GM12872 (cell line): Measurements from ENCODE around the gene TUBA3C.

Source experiments
- TF ChIP-seq, protein P1 (sequence below): IDR thresholded peaks from 3 replicates; pipeline ENCODE4 v1.5.1; 2011; ENCODE audit warnings: low read depth, mild to moderate bottlenecking, low read length, moderate library complexity; ENCODE audit not compliant: insufficient read depth

TUBA3C gene

DNA sequence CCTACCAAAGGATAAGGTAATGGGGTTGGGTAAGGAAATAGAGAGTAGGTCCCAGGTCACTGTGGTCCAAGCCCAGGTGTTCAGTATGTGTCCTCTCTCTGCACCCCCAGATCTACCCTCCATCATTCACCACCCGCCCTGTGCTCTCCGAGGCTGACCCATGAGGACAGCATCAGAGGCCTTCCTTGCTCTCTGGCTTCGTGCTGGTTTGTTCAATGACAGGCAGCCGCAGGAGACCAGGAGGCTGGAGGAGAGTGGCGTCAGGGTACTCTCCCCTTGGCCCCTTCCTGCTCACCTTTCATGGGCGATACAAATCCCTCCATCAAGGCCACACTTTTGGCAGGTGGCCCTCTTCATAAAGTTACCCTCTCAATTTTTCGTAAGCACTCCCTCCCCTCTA is 1.7 kb downstream of the TUBA3C start:
- TF ChIP-seq, protein P1, sequence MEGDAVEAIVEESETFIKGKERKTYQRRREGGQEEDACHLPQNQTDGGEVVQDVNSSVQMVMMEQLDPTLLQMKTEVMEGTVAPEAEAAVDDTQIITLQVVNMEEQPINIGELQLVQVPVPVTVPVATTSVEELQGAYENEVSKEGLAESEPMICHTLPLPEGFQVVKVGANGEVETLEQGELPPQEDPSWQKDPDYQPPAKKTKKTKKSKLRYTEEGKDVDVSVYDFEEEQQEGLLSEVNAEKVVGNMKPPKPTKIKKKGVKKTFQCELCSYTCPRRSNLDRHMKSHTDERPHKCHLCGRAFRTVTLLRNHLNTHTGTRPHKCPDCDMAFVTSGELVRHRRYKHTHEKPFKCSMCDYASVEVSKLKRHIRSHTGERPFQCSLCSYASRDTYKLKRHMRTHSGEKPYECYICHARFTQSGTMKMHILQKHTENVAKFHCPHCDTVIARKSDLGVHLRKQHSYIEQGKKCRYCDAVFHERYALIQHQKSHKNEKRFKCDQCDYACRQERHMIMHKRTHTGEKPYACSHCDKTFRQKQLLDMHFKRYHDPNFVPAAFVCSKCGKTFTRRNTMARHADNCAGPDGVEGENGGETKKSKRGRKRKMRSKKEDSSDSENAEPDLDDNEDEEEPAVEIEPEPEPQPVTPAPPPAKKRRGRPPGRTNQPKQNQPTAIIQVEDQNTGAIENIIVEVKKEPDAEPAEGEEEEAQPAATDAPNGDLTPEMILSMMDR = no peak

DNA sequence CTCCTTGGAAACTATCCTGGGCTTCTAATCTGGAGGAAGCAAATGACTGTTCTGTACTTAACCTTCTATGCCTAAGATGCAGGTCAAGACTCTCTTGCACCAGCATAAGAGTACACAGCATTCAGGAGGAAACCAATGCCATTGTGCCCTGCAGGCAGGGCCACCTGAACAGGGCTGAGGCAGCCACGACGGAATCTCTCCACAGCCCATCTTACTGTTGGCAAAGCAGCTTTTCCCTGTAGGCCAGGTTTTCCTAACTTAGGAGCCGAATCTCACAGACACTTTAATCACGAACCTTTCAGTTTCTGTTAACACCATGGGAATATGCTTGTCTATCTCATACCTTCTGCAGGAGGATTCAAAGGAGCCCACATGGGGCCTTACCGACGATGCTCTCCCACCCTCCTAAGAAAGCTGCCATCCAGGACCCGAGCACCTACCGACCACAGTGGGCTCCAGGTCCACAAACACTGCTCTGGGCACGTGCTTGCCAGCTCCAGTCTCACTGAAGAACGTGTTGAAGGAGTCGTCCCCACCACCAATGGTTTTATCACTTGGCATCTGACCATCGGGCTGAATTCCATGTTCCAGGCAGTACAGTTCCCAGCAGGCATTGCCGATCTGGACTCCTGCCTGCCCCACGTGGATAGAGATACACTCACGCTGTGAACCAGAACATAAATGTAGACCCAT is 2.6 kb downstream of the TUBA3C start:
- TF ChIP-seq, protein P1 = no peak

DNA sequence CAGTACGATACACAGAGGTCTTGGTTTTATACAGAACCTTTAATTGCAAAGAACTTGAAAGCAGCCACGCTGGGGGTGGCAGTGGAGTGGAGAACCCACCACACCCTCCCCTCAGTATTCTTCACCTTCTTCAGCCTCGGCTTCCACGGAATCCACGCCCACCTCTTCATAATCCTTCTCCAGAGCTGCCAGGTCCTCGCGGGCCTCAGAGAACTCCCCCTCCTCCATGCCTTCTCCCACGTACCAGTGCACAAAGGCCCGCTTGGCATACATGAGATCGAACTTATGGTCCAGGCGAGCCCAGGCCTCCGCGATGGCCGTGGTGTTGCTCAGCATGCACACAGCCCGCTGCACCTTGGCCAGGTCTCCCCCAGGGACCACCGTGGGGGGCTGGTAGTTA is 7.9 kb downstream of the TUBA3C start:
- TF ChIP-seq, protein P1 = no peak

DNA sequence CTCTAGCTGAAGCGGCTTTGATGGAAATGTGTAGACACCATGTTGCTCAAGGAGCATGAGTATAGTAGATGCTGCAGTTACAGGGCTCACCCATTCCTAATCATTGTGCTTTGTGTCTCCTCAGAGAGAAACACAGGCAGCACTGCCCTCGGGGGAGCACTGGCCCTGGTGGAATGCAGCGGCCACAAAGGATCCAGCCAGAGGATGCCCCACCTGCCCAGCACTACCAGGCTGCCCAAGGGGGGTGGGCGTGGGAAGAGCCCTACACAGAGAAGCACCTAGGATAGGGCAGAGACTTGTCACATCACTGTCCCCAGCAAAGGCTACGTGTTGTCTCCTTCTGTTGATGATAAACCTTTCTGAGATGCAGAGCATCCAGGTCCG is 9.0 kb downstream of the TUBA3C start:
- TF ChIP-seq, protein P1 = no peak

DNA sequence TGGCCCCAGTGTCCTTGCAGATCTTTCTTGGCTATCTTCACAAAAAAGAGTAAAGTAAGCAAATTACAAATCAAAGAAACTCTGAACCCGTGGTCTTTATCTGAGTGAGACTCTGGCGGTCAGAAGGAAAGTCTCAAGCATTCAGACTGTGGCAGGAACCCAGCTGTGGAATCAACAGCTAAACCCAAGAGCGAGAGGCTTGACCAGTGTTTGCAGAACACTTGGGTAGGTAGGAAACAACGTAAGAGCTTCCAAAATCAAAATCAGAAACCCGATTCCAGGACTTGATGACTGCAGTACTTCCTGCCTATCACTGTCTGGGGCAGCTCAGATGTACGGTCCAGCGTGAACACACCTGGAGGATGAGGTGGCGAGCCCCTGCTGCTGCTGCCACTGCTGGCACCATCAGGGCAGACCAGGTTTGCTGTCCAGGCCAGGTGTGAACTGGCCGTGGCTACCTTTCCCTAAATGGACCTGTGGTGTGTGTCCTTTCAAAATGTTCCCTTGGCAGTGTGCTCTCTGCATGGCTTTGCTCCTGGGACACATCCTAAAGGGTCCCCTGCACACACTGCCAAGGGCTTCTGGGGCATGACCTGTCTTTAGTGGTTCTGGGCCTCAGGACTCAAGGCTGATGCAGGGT is 9.5 kb downstream of the TUBA3C start:
- TF ChIP-seq, protein P1 = no peak

DNA sequence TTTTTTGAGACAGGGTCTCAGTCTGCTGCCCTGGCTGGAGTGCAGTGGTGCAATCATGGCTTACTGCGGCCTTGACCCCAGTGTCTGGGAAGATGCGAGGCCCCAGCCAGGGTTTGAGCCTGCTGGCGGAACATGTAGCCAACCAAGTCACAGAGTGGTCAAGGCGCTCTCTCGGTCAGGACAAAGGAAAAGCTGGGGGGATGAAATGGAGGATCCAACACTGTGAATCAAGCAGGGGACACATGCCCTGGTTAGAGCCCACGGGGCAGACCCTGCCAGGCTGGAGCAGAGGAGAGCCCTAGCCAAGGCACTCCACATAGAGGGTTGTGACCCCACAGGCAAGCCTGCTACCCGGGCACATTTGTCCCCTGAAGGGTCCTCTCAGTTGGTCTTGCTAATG is 10.1 kb downstream of the TUBA3C start:
- TF ChIP-seq, protein P1 = no peak

DNA sequence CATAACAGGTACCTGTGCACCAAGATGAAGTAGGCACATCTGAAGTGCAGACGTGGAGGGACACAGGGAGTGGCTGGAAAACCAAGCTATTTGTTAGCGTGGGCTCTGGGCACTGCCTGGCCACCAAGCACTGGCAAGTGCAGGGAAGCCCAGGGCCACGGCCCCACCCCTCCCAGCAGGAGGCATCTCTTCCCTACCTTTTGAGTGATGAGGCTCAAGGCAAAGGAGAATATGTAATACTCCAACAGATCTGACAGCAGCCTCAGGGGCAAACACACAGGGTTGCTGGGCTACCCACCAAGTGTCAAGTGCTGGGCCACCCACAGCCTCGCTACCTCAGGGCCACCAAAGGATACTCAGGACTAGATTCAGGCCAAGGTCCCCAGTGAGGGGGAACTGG is 11.6 kb downstream of the TUBA3C start:
- TF ChIP-seq, protein P1 = no peak
